GM19455 (cell line): Measurements from ENCODE around the gene AFF3.
"Not testable (repeated sequence)": the region's sequence is repeated elsewhere in the genome, so short reads cannot be mapped to it uniquely, and the experiment has no call there.

Source experiments
- ATAC-seq: cut with Tn5 transposase; IDR thresholded peaks from one replicate; pipeline ENCODE4 v1.9.1; 2021; ENCODE audit not compliant: unreplicated experiment

Gene AFF3

GRCh38 chr2:99977966-99978365, 164.4 kb downstream of the AFF3 start:
- no peak for ATAC-seq

GRCh38 chr2:99975386-99975785, 167.0 kb downstream of the AFF3 start:
- no peak for ATAC-seq

GRCh38 chr2:99974682-99975375, 167.6 kb downstream of the AFF3 start:
- no peak for ATAC-seq

GRCh38 chr2:99974275-99974674, 168.1 kb downstream of the AFF3 start:
- no peak for ATAC-seq

- ATAC-seq, result no peak
Measured at GRCh38 chr2:99971326-99971900, 171.0 kb downstream of the AFF3 start.

GRCh38 chr2:99970292-99970868, 172.0 kb downstream of the AFF3 start:
- no peak for ATAC-seq

- ATAC-seq, result no peak
Measured at GRCh38 chr2:99961196-99961913, 181.0 kb downstream of the AFF3 start.

GRCh38 chr2:99960790-99961189, 181.6 kb downstream of the AFF3 start:
- ATAC-seq, result no peak

GRCh38 chr2:99960291-99960690, 182.1 kb downstream of the AFF3 start:
- ATAC-seq, result no peak

GRCh38 chr2:99959261-99960014, 183.0 kb downstream of the AFF3 start:
- ATAC-seq, result no peak

- no peak for ATAC-seq
Measured at GRCh38 chr2:99957332-99958133, 184.9 kb downstream of the AFF3 start.

- no peak for ATAC-seq
Measured at GRCh38 chr2:99956232-99957030, 186.0 kb downstream of the AFF3 start.

GRCh38 chr2:99953750-99954149, 188.6 kb downstream of the AFF3 start:
- ATAC-seq, result no peak

- no peak for ATAC-seq
Measured at GRCh38 chr2:99949963-99950362, 192.4 kb downstream of the AFF3 start.

GRCh38 chr2:99949530-99949929, 192.9 kb downstream of the AFF3 start:
- no peak for ATAC-seq

GRCh38 chr2:99948010-99948409, 194.4 kb downstream of the AFF3 start:
- no peak for ATAC-seq

GRCh38 chr2:99947366-99947765, 195.0 kb downstream of the AFF3 start:
- ATAC-seq, result not testable (repeated sequence)

- ATAC-seq, result no peak
Measured at GRCh38 chr2:99944019-99944418, 198.4 kb downstream of the AFF3 start.

- no peak for ATAC-seq
Measured at GRCh38 chr2:99942561-99943347, 199.6 kb downstream of the AFF3 start.
